Heart left ventricle (tissue), 13 donors: ENCODE results near the gene ANXA9.

ENCODE experiments used
- CTCF ChIP-seq, 12 donors: fragments of 200-600 bp; sonication (generic) in 4 of 12; IDR thresholded peaks; one replicate each; pipeline versions ENCODE4 v1.5.0 to v1.8.0; 2018 to 2022; ENCODE audit warnings: antibody characterized with exemption in 12 of 12, mild to moderate bottlenecking in 5 of 12
- POLR2A ChIP-seq, 2 donors: fragments of 450-650 bp; IDR thresholded peaks; one replicate each; pipeline ENCODE4 v1.6.1; 2017; ENCODE audit warnings: antibody characterized with exemption in 2 of 2, mild to moderate bottlenecking in 2 of 2, moderate library complexity in 2 of 2
- donor health status: ischemic (EF 13 %, LVEDD 7.1; RV severe dilation, severe dysfunction).
- donor health status: DM: no; HTN: yes; CAD: no.
- donor health status: DM: no; HTN: no; CAD: no.
- donor health status: ischemic (EF 25% LVEDD 6.9; RV normal size, moderate dysfunction).
- donor health status: ischemic (EF 25% LVEDD 5.7; RV mildly dilated, moderate dysfunction).
- donor health status: ischemic (EF 35%, LVEDD 5.7; RV mildly dilated, moderate dysfunction).
- donor health status: nonischemic (EF 11% LVEDD 7.7; RV severe dilation, severe dysfunction).
- donor health status: DM: yes; HTN: yes; CAD: no.
- donor health status: PGD.
- donor health status: ischemic (EF 29% LVEDD 5.4; RV normal size, mild dysfunction).
- donor health status: nonischemic (EF 23%, LVEDD 6.1; RV moderate dilation, normal function).

GRCh38 chr1:150968491-150968890 is 13.6 kb upstream of the ANXA9 start:
- no peak for TF ChIP-seq CTCF (IDR thresholded peaks at IDR 0.05)
- no peak for TF ChIP-seq POLR2A (IDR thresholded peaks at IDR 0.05)
